GM18951 (cell line): ENCODE data around the gene KRT39.

Experiments
- POLR2A ChIP-seq: IDR thresholded peaks from 4 replicates; pipeline ENCODE4 v1.6.1; 2011; ENCODE audit warnings: mild to moderate bottlenecking; ENCODE audit not compliant: insufficient read length, insufficient read depth; ENCODE audit errors: extremely low read depth
- in situ Hi-C: fragments of 300-500 bp; cut with MboI; formaldehyde crosslinking; loops from one replicate; pipeline ENCODE4 v1.12.0; 2022; ENCODE audit warnings: low sequenced_read_pairs, mixed read lengths, inconsistent platforms; ENCODE audit not compliant: unreplicated experiment

The KRT39 gene

DNA sequence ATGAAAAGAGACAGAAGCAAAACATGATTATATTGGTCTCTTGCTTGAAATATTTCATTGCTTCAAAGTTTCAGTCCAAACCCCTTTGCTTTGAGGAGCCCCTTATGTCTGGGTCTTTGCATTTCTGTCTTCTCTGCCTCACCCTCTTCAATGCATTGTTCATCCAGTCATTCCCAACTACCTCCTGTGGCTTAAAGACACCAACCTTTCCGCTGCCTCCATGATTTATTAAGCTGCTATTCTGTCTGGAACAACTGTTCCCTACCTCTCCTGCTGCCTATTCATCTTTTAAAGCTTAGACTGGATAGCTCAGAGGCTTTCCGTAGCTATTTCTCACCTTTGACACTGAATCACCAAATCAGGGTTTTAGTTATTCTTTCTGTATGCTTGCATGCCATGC lies 30.6 kb upstream of the KRT39 start:
- in situ Hi-C loops: no loop called here
- no peak for TF ChIP-seq POLR2A

DNA sequence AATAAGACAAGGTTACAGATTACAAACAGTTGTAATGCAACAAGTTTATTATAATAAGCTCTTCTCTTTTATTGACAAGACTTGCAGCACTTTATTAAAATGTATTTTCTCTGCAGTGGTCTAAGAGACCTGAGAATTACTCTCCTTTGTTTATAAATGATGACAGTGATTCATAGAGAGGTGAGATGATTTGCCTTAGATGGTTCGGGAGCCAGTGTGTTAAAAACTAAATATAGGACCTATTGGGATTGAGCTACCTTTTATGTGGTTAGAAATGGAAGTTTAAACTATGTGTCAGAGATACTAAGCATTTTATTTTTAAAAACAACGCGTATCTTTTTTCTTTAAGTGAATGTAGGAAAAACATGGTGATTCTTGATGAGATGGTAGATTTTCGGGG lies 30.1 kb upstream of the KRT39 start:
- TF ChIP-seq POLR2A: no peak
- in situ Hi-C loops: no loop called here

DNA sequence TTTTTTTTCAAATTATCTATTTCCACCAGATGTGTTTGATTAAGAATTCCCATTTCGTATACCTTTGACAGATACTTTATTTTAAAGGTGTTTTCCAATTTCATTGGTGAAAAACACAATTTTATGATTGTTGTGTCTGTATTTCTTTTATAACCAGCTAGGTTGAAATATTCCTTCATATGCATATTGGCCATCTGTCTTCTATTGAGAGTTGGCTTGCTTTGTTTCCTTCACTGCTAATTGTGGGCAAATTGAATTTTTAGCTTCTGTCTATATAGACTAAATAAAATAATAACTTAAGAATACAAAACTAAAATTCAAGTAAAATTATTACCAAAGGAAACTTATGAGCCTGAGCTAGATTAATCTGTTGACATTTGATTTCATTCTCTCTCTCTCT lies 28.4 kb upstream of the KRT39 start:
- TF ChIP-seq POLR2A: no peak
- in situ Hi-C loops: no loop called here

DNA sequence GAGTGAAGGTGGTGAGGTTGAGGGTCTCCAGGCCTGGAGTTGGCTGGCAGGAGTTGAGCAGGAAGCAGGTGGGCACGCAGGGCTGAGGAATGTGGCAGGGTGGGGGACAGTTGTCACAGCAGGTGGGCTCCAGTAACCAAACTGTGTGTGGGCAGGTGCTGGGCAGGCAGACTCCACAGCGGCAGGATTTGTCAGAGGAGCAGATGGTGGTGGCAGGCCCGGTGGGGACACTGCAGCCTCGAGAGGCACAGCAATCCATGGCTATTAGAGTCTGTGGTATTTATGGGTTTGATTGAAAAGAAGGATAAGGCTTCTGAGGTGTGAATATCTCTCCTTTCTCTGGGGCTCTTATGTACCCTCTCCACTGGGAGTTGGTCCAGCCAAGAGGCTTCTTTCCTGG lies 27.1 kb upstream of the KRT39 start, which contains the start of gene KRTAP3-3:
KRTAP3-3 (minus strand) TSS at position 326 of the 400 bp plus-strand sequence; CDS start at position 259, 67 bp downstream.
- TF ChIP-seq POLR2A: no peak
- in situ Hi-C loops: no loop called here

DNA sequence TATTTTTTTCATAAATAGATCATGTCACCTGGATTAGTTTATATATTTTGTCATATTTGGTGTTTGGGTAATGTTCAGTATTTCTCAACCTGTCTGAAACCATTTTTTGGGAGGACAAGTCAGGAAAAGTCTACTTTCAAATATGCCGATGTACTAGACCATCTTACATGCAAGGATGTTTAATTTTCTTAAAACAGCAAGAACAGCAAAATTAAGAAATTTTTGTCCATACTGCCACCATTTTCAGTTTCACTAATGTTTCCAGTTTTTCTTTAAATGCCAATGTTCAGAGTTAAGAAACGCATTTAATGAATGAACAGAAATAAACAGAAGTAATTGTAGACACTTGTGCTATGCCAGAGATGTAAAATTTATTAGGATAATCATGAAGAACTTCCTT lies 26.3 kb upstream of the KRT39 start:
- TF ChIP-seq POLR2A: no peak
- in situ Hi-C loops: no loop called here

DNA sequence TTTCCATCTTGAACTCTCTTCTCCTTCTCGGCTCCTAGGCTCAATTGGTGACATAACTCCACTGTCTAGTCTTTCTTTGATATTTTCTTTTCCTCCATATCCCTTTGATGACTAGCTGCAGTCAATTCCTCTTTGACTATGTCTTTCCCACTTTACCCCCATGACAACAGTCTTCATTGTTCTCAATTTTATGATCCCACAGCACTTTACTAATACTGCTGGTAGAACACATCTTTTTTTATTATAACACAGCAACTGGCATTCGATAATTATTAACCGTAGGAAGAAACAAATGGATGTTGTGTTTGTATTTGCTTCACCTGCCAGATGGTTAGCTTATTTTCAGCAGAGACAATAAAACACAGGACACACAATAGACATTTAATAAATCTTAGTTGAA lies 25.9 kb upstream of the KRT39 start:
- in situ Hi-C loops: no loop called here
- no peak for TF ChIP-seq POLR2A

DNA sequence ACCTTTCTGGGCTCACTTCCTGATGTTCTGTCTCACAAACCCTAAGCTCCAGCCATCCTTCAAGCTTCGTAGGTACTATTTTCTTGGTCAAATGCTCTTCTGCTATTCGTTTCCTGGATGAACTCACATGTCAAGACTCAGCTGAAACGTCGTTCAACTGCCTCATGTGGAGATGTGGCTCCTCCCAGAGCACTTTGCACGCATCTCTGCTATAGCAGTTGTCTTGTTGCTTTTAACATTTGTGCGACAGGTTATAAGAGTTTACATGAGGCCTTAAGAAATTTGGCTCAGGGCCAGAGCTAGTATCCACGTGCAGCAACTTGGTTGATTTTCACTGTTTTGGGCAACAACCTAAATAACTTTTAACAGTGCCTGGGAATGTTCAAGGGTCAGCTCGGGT lies 20.2 kb upstream of the KRT39 start:
- in situ Hi-C loops: no loop called here
- TF ChIP-seq POLR2A: no peak

DNA sequence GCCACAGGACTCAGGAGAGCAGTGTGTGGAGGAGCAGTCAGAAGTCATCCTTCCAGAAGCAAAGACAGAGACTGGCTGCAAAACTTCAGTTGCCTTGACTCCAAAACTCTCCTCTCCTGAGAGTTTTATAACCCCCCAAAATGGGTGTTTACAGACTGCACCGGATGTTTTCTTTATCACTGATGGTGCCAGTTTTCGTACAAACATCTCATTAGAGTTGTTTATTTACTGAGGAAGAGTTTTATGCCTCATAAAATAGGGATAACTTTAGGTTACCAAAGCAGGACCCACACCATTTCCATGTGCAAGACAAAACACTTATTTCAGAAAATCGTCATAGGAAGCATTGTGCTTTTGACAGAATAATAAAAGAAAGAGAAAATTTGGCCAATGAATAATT lies 17.5 kb upstream of the KRT39 start, which contains the start of gene KRT40:
KRT40 (minus strand) TSS at position 101 of the 400 bp plus-strand sequence; CDS start at position 48, 53 bp downstream.
- TF ChIP-seq POLR2A: no peak
- in situ Hi-C loops: no loop called here

DNA sequence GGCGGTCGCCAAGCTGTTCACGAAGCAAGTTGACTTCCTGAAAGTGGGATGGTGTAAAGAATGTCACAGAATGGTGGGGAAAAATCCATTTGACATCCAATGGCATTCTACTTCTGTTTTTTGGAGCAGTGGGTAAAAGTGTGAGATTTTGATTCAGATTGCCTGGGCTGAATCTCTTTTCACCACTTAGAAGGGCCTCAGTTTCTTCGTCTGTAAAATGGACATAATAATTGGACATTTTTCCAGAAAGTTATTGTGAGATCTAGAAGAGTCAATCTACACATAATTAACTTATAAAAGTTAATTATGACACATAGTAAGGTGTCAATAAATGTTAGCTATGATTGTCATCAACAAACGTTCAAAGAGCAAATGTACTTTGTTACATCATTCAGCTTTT lies 14.4 kb upstream of the KRT39 start:
- no peak for TF ChIP-seq POLR2A
- in situ Hi-C loops: no loop called here

DNA sequence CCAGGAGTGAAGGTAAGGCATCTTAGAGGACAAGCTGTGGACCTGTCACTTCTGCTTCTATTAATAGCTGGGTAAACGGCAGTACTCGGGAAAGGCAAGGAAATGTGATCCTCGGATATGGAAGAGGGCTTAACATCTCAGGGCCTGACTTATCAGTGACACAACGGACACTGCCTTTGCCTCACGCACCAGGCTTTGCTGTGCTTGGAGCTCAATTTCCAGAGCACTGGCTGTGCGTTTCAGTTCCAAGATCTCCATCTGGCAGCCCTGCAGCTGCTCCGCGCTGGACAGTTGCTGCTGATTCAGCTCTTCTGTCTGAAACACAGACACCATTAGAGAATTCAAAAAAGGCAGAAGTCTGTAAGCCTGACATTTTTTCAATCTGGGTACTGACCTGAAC lies 13.8 kb upstream of the KRT39 start:
- in situ Hi-C loops: no loop called here

DNA sequence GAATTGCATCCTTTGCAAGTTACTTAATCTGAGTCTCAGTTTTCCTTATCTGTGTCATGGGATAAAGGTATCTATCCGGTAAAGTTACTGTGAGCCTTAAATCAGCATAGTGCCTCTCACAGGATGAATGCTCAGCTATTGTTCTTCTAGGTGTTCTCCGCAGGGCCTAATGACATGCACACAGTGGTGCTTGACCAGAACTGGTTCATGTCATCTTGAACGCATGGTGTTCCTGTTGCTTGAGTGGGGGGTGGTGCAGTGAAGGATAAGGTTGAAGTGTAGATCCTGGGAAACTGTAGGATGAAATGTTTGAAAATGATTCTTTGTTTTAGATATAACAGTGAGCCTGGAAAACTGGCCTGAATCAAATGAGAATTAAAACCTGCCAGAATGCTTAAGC lies 13.4 kb upstream of the KRT39 start:
- TF ChIP-seq POLR2A: no peak
- in situ Hi-C loops: no loop called here

More for the DNA sequence above, 13.8 kb upstream of the KRT39 start:
- TF ChIP-seq POLR2A: no peak

DNA sequence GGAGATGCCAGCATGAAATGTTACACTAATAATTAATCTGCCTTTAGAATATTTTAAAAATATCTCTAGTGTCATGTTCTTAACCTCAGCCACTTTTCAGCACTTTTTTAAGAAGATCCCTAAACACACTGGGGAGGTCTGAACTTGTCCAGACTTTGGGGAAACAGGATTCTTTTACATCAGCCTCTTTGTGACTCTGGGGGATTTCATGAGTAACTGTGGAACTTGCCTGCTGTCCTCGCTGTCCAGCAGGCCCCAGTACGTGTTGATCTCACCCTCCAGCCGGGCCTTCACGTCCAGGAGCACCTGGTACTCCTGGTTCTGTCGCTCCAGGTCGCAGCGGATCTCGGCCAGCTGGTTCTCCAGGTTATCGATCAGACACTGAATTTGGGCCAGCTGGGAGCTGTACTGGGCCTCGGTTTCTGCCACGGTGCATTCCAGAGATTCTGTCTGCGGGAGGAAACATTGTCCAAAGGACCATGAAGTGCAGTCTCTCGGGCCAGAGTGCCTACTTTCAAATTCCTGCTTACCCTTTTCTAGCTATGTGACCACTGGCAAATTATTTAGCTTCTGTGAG lies 11.9 kb upstream of the KRT39 start:
- TF ChIP-seq POLR2A: no peak
- in situ Hi-C loops: no loop called here

DNA sequence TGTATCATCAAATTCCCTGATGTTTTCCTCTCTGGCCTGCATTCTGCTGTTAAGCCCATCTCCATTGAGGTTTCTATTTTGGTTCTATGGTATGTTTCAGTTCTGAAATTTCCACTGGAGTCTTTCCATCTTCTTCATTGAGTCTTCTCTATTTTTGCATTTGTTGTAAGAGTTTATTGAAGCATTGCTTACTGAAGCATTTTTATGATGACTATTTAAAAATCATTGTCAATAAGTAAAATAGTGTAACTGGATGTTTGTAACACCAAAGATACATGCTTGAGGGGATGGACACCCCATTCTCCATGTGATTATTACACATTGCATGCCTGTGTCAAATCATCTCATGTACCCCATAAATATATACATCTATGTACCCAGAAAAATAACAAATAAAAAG lies 8.8 kb upstream of the KRT39 start:
- in situ Hi-C loops: no loop called here
- no peak for TF ChIP-seq POLR2A

DNA sequence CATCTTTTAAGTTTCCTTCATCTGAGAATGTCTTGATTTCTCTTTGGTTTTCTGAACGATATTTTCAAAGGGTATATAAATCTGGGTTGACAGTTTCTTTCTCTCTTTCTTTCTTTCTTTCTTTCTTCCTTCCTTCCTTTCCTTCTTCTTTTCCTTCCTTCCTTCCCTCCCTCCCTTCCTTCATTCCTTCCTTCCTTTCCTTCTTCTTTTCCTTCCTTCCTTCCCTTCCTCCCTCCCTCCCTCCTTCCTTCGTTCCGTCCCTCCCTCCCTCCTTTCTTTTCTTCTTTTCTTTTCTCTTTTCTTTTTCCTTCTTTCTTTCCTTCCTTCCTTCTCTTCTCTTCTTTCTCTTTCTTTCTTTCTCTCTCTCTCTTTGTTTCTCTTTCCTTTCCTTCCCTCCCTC lies 7.6 kb upstream of the KRT39 start:
- in situ Hi-C loops: no loop called here
- no peak for TF ChIP-seq POLR2A

DNA sequence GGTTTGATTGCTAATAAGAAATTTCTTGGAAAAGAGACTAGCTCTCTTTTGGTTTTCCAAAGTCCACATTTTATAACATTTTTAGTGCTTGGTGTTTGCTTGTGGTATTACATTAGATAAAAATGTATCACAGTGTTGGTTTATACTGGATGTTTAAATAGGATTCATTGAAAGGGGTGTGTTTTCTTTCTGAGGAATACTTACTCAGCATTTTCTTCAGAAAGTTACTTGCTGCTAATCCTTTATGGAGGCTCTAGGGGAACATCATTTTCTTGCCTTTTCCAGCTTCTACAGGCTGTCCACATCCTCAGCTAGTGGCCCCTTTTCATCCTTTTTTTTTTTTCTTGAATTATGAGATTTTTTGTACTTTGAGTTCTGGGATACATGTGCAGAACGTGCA lies 834 bp upstream of the KRT39 start:
- no peak for TF ChIP-seq POLR2A
- in situ Hi-C loops: no loop called here
